Mesenteric fat pad (tissue), 1 donor: ENCODE data around the gene RAD50. TPM values are rescaled to one million over a fixed set of nuclear protein-coding genes. Genes with fewer than 3 reads are reported as not detected.
"Not testable (repeated sequence)": the region's sequence is repeated elsewhere in the genome, so short reads cannot be mapped to it uniquely, and the experiment has no call there.

ENCODE experiments used
- DNase-seq: peaks from one replicate; pipeline ENCODE4 v3.0.0-alpha.2; 2020; ENCODE audit warnings: low spot score
- total RNA-seq: library from RNA; stranded (reverse); fragmentation: NEBNext Ultra II Directional; extraction: Animal tissue kit (Norgen Biotek cat#: 25700); gene quantifications from one replicate; pipeline ENCODE4 v1.2.1, GENCODE V29; 2021
- donor health status: DM: yes; HTN: yes; CAD: no.

The RAD50 gene
- total RNA-seq, 1 donor from 2014 or later: 44.2 TPM

DNA sequence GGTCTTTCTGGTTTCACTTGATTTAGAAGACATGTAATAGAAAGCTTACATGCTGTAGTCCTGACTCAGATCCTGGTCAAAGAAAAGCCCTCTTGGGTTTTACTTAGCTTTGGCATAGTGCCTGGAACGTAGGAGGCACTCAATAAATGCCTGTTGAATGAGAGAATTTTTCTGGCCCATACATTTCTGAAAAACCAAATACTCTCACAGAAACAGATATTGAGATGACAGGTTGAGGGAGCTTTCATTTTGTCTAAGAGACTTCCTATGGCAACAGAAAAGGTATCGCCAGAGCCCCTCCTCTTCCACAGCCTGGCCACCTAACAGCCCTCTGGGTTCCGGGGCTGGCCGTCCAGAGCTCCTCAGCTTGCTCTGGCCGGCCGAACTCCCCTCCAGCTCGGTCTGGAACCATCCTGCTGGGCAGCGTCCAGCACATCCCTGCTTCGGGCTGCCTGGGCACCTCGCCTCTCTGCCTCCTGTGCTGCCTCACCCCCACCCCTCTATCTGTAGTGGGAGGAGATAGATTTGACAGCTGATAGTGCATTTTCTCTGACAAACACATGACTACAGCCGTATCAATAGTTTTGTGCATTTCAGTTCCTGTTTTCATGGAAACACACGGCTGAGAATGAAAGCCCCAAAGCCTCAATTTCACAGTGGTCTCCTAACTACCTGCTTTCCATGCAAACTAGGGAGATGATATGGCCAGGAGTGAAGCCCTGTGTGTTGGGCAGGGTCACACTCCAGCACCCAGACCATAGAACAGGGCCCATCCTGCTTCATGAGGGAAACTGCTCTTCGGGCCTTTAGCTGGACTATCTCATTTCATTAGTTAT lies 118.1 kb downstream of the RAD50 start:
- DNase-seq: no peak

DNA sequence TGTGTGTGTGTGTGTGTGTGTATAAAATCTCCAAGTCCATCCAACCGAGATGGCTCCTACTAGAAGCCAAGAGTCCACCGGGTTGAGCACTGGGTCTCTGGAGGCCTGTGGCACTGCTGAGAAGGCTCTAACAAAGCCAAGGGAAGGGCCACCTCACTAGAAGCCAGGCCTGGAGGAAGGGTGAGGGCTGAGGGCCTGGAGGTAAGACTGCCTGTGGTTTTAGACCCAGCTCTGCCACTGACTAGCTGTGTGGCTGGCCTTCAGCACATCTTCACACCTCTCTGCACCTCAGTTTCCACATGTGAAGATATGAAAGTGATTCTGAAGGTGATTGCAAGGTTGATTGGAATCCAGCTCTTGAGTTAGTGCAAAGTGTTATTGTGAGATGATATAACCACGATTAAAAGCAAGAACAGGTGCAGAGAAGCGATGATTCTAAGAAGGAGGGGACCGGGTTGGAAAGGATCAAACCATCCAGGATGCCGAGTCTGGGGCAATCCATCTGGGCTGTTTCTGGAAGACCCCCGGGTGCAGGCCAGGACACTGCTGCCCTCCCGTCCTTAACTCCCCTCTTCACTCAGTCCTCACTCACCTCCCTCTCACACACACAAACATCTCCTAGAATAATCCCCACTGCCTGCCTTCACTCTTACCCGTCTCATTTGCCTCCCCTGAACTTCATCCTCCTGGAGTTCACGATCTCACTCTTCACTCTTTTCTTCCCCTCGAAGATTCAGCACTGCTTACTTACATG lies 119.3 kb downstream of the RAD50 start:
- no peak for DNase-seq

DNA sequence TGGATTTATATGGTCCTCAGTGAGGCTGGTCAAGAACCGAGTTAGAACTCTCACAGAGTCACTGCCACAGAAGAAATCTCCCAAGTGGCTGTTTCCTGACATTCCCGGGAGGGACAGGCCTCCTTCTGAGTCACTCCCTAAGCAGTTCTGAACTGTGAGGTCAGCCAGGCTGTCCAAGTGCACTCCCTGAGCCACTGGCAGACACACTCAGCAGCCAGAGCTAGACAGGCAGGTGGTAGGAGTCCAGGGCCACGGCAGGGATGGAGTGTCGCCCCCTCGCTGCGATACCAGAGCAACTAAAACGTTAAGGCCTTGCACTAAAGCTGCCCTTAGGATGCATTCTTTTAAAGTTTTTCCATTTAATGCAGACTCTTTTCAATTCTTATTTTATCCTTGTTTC lies 120.4 kb downstream of the RAD50 start:
- DNase-seq: no peak

DNA sequence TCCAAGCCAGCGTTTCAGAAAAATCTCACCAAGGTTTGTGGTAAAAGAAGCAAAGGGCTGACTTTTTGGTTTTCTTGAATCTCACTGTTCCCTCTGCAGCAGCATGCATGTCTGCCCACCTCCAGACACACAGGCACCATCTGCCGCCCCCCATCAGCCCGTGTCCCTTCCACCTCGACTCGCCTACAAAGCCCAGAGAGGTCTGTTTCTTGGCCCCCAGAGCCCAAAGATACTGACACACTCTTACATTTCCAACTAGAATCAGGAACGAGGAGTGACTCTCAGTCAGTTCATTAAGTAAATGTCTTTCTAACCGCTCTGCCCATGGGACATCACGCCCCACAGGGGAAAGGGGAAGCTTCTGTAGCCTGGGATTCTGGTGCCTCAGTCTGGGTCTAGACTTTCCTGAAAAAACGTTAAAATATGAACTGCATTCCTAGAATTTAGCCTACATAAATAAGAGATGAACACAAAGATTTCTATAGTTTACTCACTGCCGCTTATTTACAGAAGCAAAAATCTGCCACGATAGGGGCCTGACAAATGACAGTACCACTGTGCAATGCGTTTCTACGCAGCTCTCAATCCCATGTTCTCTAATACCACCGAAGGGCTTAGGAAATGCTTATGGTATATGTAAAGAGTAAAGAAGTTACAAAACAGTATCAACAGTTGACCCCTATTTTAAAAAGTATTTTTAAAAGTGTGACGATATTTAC lies 121.1 kb downstream of the RAD50 start:
- no peak for DNase-seq

DNA sequence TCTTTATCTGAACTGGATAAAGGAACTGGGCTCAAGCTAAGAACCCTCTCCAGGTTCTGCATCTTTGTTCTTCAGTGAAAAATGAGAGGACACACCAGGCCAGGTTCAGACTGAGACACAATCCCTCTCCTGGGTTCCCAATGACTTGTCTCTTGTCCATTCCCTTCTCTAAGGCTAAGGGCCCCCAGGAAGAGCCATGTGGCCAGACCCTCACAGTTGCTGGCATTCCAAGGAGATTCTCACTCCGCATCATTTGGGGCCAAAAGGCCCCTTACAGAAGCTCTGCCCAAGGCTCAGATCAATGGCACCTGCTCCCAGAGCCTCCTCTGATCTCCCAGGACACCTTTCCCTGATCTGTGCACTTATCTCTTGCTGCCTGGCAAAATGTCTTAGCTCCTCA lies 122.0 kb downstream of the RAD50 start:
- DNase-seq: no peak

DNA sequence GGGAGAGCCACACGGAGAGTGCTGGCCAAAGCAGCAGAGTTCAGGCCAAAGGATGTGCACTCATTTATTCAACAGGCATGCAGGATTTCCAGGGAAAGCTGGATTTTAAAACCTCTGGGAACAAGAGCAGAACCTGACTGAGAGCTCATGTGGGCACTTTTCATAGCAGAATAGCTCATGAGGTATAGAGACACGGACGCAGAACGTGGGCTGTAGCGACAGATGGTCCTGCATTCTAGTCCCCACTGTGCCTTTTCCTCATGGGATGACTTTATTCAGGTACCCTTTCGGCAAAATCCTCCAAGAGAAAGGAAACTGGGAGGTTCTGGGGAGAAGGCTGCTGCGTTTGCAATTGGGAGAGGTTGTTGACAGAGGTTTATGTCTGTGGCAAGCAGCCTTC lies 122.4 kb downstream of the RAD50 start:
- DNase-seq: no peak

DNA sequence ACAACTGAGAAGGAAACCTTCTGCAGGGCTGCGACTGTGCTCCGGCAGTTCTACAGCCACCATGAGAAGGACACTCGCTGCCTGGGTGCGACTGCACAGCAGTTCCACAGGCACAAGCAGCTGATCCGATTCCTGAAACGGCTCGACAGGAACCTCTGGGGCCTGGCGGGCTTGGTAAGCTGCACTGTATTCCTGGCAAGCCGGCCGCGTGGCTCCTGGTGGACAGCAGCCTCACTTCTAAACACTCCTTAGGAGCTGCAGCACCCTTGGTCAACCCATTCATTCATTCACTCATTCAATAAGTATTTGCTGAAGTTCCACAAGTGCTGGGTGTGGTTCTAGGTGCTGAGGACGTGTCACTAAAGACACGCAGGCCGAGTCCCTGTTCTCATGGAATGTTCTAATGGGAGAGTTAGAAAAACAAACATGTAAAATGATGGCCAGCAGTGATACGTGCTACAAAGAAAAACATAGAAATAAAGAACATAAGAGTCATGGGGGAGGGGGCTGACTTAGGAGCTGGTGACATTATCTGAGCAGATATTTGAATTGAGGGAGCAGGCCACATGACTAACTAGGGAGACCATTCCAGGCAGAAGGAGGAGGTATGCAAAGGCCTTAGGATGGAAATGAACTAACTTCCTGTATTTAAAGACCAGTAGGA lies 123.1 kb downstream of the RAD50 start:
- no peak for DNase-seq

DNA sequence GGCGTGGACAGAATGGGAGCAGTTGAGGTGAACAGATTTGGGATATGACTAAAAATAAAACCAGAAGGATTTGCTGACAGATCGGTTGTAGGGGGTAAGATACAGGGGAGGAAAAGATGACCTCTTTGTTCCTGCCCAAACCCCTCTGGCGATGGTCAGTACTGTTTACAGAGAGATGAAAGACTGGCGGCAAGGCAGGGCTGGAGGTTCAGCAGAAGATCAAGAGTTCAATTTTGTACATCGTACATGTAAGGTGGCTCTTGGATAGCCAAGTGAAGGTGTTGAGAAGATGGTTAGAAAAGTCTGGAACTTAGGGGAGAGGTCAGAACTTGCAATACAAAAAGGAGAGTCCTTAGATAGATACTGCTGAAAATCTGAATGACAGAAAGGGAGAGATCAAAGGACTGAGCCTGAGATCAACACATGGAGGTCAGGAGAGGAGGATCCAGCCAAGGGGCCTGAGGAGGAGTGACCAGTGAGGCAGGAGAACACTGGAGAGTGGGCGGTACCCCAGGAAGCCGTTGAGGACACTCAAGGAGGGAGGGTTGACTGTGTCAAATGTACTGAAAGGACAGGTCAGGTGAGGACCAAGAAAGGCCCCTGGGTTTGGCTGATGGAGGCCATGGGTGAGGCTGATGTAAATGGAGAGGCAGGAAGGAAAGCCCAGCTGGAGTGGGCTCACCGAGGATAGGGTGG lies 124.2 kb downstream of the RAD50 start:
- DNase-seq: no peak

DNA sequence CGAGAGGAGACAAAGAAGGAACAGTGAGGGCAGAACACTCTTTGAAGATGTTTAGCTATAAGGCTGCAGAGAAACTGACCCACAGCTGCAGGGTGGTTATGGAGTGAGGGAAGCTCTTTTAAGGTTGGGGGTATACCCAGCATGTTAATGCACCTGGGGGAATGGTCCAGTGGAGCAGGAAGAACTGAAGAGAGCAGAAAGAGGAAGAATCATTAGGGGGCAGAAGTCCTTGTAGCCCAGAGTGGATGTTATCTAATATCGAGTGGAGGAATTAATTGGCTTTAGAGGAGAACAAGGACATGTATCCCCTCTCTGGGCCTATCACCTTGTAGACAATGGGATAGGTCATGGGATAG lies 124.7 kb downstream of the RAD50 start:
- no peak for DNase-seq

DNA sequence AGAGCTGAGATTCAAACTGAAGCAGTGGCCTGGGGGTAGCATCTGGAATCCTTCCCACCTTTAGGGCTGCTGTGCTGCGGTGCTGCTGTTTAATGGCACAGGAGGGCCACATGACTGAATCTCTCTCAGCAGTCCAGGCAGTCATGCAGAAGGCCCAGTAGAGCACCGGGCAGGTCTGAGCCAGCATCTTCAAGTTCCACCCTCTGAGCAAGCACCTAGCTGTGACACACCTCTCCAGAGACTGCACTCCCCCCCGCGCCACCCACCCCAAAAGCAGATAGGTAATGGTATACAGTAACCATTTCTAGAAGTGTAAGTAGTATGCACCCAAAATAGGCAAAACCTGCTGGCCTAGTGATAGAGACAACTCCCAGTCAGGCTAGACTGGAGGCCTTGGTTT lies 125.2 kb downstream of the RAD50 start:
- DNase-seq: no peak

DNA sequence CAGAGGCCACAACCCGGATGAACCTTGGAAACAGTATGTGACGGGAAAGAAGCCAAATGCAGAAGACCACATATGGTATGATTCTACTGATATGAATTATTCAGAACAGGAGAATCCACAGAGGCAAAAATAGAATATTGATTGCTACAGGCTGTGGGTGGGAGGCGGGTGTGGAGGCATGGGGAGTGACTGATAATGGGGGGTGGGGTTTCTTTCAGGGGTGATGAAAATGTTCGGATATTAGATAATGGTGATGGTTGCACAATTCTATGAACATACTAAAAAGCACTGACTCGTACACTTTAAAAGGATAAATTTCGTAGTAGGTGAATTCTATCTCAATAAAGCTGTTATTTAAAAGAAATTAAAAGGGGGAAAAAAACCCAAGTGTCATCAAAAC lies 127.7 kb downstream of the RAD50 start:
- no peak for DNase-seq

DNA sequence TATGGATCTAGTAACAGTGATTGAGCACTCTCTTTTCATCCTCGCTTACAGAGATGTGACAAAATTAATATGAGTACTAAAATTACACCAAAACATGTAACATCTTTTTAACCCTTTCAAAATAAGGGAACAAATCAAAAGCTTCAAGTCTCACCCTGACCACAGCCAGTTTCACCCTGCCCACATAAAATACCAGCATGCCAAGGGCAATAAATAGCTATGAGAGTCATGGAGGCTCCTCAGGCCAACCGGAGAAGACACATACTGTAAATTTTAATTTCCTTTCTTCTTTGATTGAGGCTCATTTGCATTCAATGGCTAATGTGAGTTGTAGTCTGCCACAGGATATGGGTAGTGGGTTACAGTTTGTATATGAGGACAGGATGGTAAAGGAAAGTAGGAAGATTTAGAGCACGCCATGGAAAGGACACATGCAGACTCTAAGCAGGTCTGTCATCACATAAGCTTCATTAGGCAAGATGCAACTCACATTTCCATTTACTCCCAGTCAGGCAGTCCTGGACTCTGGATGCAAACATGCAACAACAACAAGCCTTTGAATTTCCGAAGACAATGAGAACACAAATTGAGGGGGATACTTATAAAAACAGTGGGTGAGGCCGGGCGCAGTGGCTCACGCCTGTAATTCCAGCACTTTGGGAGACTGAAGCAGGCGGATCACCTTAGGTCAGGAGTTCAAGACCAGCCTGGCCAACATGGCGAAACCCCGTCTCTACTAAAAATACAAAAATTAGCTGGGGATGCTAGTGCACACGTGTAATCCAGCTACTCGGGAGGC lies 128.3 kb downstream of the RAD50 start:
- no peak for DNase-seq

DNA sequence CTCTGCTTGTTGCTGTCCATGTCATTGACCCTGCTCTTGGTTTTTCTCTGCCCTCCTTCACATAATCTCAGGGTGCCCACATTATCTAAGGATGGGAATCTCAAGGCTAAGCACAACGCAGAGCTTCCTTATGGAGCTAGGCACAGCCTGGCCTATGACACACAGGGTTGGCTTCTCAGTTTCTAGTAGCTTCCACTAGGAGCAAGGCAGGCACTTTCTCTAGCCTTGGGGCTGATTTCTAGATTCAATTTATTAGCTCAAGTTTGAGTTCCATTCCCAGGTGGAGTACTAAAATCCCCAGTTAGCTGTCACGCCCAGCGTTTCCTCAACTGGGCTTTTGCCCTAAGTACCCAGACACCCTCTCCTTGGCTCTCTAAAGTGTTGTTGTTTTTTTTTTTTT lies 129.4 kb downstream of the RAD50 start:
- DNase-seq: no peak

DNA sequence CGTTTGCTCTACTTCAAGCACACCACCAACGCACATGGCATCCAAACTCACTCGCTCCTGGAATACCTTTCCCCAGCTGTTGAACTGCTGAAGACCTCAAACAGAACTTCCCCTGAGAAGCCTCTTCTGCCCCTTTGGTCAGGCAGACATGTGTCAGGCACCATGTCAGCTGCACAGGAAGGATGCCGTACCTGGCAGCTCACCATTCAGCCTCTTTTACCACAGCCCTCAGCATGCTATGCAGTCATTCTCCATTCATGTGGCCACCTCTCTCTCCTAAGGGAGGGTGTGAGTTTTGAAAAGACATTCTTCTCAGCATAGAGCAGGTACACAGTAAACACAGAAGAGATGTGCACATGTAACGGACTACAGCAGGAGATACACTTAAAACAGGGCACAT lies 131.2 kb downstream of the RAD50 start:
- no peak for DNase-seq

DNA sequence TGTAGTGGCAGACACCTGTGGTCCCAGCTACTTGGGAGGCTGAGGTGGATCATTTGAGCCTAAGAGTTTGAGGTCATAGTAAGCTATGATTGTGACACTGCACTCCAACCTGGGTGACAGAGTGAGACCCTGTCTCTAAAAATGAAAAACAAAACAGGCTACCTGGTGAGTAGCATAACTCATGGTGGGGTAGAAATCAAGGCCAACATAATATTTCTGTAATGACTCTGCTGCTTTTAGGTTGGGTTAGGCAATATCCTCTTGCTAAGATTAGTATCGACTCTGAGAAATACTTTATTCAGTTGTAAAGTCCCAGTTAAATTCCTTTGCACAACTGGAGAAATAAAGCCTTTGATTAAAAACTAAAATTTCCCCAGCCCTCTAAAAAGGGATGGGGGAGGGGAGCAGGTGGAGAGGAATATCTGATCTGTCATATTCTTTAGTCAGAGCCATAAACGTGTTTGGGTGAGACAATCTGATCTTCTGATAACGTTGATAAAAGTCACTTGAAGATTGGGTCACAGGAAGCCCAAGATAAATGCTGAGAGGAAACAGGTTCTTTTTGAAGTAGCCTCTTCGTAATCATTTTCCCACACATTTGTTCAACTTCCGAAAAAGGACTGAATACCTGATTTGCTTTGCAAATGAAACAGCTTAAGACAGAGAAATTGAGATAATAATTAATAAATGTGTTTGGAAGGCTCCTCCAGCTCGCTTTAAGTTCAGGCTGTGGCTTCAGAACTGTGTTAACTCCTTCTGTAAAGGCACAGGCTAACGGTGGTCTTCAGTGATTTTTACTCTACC lies 132.0 kb downstream of the RAD50 start:
- DNase-seq: no peak

DNA sequence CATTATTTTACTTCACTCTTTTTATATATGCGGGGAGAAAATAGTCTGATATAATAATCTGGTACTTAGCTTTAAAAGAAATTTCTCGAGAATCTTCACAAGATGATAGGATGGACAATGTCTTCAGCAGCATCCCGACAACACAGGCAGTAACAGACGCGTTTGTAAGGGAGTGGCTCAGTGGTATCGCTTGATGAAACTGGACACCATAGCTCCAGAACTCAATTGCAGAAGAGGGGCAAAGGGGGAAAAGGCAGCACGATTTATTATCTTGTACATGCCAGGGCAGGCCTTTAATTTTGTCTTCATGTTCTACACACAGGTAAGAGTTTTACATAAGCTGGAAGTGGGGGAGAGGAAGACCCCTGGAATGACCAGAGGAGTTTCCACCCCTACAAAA lies 132.7 kb downstream of the RAD50 start:
- DNase-seq: no peak

DNA sequence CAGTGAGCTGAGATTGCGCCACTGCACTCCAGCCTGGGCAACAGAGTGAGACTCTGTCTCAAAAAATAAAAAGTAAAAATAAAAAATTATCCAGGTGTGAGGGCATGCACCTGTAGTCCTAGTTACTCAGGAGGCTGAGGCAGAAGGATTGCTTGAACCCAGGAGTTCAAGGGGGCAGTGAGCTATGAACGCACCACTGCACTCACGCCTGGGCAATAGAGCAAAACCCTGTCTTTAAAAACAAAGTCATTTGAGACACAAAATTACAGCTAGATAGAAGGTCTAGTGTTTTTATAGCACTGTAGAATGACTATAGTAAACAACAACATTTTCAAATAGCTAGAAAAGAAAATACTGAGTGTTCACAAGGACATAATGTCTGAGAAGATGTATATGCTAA lies 133.4 kb downstream of the RAD50 start:
- DNase-seq: no peak

DNA sequence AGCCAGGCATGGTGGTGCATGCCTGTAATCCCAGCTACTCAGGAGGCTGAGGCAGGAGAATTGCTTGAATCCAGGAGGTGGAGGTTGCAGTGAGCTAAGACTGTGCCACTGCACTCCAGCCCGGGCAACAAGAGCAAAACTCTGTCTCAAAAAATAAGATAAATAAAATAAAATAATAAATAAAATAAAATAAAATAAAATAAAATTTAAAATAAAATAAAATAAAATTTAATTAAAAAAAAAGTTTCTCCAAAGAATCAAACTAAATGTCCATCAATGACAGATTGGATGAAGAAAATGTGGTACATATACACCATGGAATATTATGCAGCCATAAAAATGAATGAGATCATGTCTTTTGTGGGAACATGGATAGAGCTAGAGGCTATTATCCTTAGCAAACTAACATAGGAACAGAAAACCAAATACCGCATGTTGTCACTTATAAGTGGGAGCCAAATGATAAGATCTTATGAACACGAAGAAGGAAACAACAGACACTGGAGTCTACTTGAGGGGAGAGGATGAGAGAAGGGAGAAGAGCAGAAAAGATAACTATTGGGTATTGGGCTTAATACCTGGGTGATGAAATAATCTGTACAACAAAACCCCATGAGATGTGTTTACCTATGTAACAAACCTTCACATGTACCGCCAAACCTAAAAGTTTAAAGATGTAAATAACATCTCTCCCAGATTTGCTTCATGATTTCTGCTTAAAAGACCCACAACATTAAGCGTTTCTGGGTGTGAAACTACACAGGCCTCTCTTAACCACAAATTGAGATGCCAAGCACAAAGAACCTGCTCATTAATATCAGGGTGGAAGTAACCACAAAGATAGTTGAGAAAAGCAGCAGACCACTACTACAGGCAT lies 135.2 kb downstream of the RAD50 start:
- not testable (repeated sequence) for DNase-seq
